ENCODE data around the gene LMF2.

LMF2 gene

DNA sequence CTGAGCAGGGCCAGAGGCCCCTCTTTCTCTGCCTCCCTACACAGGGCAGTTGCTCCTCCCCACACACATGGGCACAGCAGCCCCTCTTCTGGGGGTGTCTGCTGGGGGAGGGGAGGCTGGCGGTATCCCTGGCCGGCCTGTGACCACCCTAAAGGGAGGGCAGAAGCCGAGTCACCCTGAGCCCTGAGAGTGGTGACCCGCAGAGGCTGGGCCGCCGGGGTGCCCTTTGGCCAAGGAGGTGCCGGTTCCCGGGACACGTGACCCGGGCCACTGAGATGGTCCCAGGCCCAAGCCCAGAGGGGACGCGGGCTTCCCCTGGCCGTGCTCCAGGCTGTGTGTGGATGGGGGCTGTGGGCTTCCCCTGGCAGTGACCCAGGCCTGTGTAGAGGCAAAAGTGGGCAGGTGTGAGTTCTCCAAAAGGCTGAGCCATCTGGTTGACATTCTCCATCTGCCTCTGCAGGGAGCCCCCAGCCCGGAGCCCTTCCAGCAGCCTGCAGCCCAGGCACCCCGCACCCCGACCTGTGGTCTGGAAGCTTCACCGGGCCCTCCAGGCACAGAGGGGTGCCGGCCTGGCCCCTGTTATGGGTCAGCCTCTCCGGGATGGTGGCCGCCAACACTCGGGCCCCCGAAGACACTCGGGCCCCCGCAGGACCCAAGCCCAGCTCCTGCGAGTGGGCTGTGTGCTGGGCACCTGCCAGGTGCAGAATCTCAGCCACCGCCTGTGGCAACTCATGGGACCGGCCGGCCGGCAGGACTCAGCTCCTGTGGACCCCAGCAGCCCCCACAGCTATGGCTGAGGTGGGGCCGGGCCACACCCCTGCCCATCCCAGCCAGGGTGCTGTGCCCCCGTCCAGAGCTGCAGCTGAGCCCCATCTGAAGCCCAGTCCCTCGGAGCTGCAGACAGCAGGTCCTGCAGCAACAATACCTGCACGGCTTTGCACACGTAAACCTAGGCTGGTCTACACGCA lies 25.1 kb downstream of the LMF2 start:
- Histone ChIP-seq H3K27ac (peak overlapping the region; percentile 28 to 84 (median 59); a peak in 19 of 22 replicates), H3K9me3 (replicated peaks in 1 of 11) (no peaks in the 10 kb centered on the region; a peak in 3 of 22 replicates), H3K4me3 (peak overlapping the region; percentile 56 to 73 (median 64)), H4K20me1 (peaks cover 0 to 36% (median 10%) of the 10 kb centered on the region in 11 experiments; a peak in 12 of 22 replicates), H3K36me3 (no peaks in the 10 kb centered on the region), H3K4me1 (peaks cover 33 to 85% (median 77%) of the 10 kb centered on the region in 10 experiments), H3K4me2 (peak overlapping the region; percentile 85 to 99 (median 93)), H3K27me3 (peaks cover 23 to 49% (median 35%) of the 10 kb centered on the region in 11 experiments), H3K9ac (peak overlapping the region; percentile 12 to 87 (median 73))
- no peak for TF ChIP-seq Cebpa-rat (IDR thresholded peaks at IDR 0.05)

DNA sequence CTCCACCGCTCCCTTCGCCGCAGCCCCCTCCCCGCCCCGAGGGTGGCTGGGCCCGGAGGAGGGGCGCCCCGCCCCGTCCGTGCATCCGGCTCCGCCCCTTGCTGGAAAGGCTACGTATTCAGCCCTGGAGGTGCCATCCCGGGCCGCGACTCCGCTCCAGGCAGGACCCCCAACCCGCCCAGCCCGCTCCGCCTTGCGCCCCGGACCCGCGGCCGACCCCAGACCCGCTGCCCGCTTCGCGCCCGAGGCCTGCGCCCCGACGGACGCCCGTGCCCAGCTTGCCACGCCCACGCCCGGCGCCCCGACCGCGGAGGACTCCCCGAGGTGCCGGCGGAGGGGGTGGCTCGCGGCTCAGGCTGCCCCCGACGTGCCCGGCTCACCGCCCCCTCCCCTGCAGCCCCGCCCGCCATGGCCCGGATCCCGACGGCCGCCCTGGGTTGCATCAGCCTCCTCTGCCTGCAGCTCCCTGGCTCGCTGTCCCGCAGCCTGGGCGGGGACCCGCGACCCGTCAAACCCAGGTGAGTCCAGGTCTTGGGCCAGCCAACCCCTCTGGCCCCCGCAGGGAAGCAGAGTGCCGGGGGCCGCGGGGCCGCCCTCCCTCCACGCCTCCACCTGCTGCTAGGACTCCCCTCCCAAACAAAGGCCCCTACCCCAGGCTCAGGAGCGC lies 25.9 kb downstream of the LMF2 start, which contains the start of gene ADM2:
ADM2 (plus strand) TSS at position 104 of the 667 bp plus-strand sequence; CDS start at position 409, 305 bp downstream.
- H3K4me1 ChIP-seq, result peaks cover 33 to 85% (median 77%) of the 10 kb centered on the region in 10 experiments
- peak within 1 kb of the TSS; percentile 85 to 99 (median 93) for H3K4me2 ChIP-seq
- peaks cover 23 to 49% (median 35%) of the 10 kb centered on the region in 11 experiments for H3K27me3 ChIP-seq
- H3K4me3 ChIP-seq, result peak within 1 kb of the TSS; percentile 56 to 73 (median 64)
- H3K9ac ChIP-seq, result peak within 1 kb of the TSS; percentile 12 to 87 (median 73)
- TF ChIP-seq Cebpa-rat (IDR thresholded peaks at IDR 0.05), result no peak
- H3K36me3 ChIP-seq, result no peaks in the 10 kb centered on the region
- H3K9me3 ChIP-seq (replicated peaks in 1 of 11), result no peaks in the 10 kb centered on the region; a peak in 3 of 22 replicates
- peaks cover 0 to 38% (median 10%) of the 10 kb centered on the region in 11 experiments; a peak in 12 of 22 replicates for H4K20me1 ChIP-seq
- H3K27ac ChIP-seq, result peak within 1 kb of the TSS; percentile 28 to 84 (median 59); a peak in 19 of 22 replicates

DNA sequence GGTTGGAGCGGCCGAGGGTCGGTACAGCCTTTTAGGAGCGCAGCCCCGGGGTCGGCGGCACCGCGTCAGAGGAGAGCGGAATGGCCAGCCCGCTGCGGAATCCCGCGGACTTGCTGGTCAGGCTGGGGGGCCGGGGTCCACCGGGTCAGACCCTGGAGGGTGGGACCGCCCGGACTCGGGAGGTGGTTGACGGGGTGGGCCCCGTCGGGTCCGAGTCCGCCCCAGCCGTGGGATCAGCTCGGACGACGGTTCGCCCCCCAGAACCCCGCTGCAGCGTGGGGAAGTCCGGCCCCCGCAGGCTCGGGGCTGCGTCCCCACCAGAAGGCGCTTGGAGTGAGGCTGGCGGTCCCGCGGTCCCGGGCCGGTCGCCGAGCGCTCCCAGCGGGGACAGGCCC lies 26.5 kb downstream of the LMF2 start:
- Histone ChIP-seq H3K4me1 (peaks cover 35 to 88% (median 80%) of the 10 kb centered on the region in 10 experiments), H3K4me2 (peak overlapping the region; percentile 85 to 99 (median 93)), H3K36me3 (no peaks in the 10 kb centered on the region), H3K9me3 (replicated peaks in 1 of 11) (no peaks in the 10 kb centered on the region; a peak in 3 of 22 replicates), H4K20me1 (peaks cover 0 to 36% (median 10%) of the 10 kb centered on the region in 11 experiments; a peak in 12 of 22 replicates), H3K4me3 (peak overlapping the region; percentile 56 to 73 (median 64); a peak in 19 of 20 replicates), H3K27ac (peak overlapping the region in 3 of 11 experiments; percentile 28 to 84 (median 72); a peak in 3 of 22 replicates), H3K27me3 (peaks cover 23 to 49% (median 35%) of the 10 kb centered on the region in 11 experiments), H3K9ac (peak overlapping the region in 10 of 11 experiments; percentile 12 to 87 (median 75); a peak in 16 of 22 replicates)
- no peak for TF ChIP-seq Cebpa-rat (IDR thresholded peaks at IDR 0.05)

DNA sequence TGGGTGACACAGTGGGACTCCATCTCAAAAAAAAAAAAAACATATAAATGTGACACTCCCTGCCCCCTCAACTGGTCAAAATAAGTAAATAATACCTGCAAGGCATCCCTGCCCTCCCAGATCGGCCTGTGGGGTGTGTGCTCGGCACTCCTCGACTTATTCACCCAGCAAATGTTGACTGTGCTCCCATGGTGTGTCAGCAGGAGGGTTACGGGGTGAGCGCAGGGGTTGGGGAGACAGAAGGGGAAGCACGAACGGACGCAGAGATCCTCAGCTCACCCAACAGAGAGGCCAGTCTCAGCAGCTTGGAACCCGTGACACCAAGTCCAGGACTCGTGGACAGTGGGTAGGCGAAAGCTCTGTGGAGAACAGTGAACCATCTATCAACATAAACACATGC lies 27.8 kb downstream of the LMF2 start:
- no peak for TF ChIP-seq Cebpa-rat (IDR thresholded peaks at IDR 0.05)
- Histone ChIP-seq H3K9me3 (replicated peaks in 1 of 11) (no peaks in the 10 kb centered on the region; a peak in 3 of 22 replicates), H3K36me3 (no peaks in the 10 kb centered on the region), H3K4me2 (no peak overlapping the region), H3K4me1 (peaks cover 40 to 88% (median 79%) of the 10 kb centered on the region in 10 experiments), H3K9ac (no peak overlapping the region), H3K27ac (no peak overlapping the region), H3K4me3 (no peak overlapping the region), H3K27me3 (peaks cover 23 to 49% (median 35%) of the 10 kb centered on the region in 11 experiments), H4K20me1 (peaks cover 0 to 26% (median 10%) of the 10 kb centered on the region in 11 experiments; a peak in 12 of 22 replicates)

DNA sequence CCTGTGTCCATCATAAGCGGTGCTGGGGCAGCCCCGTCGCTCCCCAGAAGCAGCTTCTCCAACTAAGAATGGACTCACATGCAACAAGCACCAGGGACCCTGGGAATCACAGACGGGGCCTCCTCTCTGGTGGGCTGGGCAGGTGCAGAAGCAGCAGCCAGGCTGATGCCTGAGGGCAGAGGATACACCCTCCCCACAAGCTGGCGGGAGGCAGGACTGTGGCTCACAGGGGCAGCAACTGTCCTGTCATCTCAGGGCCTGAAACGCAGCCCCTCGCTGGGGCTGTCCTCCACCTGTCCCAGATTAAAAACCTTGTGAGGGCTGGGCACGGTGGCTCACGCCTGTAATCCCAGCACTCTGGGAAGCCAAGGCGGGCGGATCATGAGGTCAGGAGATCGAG lies 29.6 kb downstream of the LMF2 start:
- Histone ChIP-seq H3K4me3 (no peak overlapping the region), H3K9me3 (replicated peaks in 1 of 11) (no peaks in the 10 kb centered on the region; a peak in 3 of 22 replicates), H3K36me3 (peaks cover 0 to 4% (median 0%) of the 10 kb centered on the region in 11 experiments; a peak in 1 of 22 replicates), H4K20me1 (peaks cover 14 to 28% (median 17%) of the 10 kb centered on the region in 11 experiments), H3K4me2 (peak overlapping the region in 9 of 11 experiments; percentile 46 to 99 (median 95); a peak in 15 of 22 replicates), H3K9ac (0 out of 22 replicates have a peak overlapping the region, but pooled peaks of 2 of the 11 experiments have one; percentile 5 to 18), H3K27me3 (peaks cover 23 to 44% (median 34%) of the 10 kb centered on the region in 11 experiments), H3K27ac (no peak overlapping the region), H3K4me1 (peaks cover 45 to 82% (median 73%) of the 10 kb centered on the region in 10 experiments)
- TF ChIP-seq Cebpa-rat (IDR thresholded peaks at IDR 0.05), result no peak

DNA sequence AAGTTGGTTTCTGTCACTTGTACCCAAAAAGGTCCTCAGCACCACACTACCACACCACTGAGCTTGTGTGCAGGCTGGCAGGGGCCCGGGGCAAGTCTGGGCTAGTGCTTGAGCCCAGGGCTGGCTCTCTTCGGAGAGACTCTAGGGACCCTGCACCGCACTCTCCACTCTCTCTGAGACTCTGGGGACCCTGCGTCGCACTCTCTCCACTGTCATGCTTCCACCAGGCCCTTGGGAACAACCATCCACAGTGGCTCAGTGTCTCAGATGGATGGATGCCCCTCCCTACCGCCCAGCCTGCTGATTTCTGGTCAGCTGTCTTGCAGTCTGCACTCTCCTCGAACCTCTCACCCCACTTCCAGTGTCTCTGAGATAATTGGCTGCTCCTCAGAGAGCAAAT lies 30.6 kb downstream of the LMF2 start:
- peak overlapping the region in 7 of 11 experiments; percentile 16 to 86 (median 60); a peak in 11 of 22 replicates for H3K27ac ChIP-seq

DNA sequence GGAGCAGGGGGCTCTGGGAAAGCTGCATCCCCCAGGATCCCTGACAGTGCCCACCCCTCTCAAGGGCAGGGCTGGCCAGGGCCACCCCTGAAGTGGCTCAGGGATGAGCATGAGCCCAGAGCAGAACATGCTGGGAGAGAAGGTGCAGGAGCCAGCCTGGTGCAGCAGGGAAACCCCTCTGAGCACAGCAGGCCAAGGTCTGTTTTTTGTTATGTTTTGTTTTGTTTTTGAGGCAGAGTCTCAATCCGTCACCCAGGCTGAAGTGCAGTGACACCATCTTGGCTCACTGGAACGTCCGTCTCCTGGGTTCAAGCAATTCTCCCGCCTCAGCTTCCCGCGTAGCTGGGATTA lies 31.9 kb downstream of the LMF2 start:
- Histone ChIP-seq H3K27me3 (peaks cover 7 to 21% (median 11%) of the 10 kb centered on the region in 11 experiments; a peak in 21 of 22 replicates), H3K4me3 (peak overlapping the region; percentile 78 to 91 (median 82); a peak in 19 of 20 replicates), H3K9me3 (replicated peaks in 1 of 11) (no peaks in the 10 kb centered on the region), H4K20me1 (peaks cover 37 to 41% (median 37%) of the 10 kb centered on the region in 11 experiments), H3K36me3 (peaks cover 0 to 13% (median 0%) of the 10 kb centered on the region in 11 experiments; a peak in 2 of 22 replicates), H3K9ac (peak overlapping the region; percentile 80 to 94 (median 88); a peak in 20 of 22 replicates), H3K4me2 (peak overlapping the region; percentile 87 to 99 (median 95)), H3K4me1 (peaks cover 50 to 82% (median 74%) of the 10 kb centered on the region in 10 experiments), H3K27ac (peak overlapping the region in 8 of 11 experiments; percentile 68 to 88 (median 82); a peak in 15 of 22 replicates)
- no peak for TF ChIP-seq Cebpa-rat (IDR thresholded peaks at IDR 0.05)

More for the DNA sequence above, 30.6 kb downstream of the LMF2 start:
- H3K4me3 ChIP-seq, result no peak overlapping the region
- peak overlapping the region in 7 of 11 experiments; percentile 13 to 60 (median 40); a peak in 12 of 22 replicates for H3K9ac ChIP-seq
- H3K27me3 ChIP-seq, result peaks cover 19 to 33% (median 24%) of the 10 kb centered on the region in 11 experiments
- H3K9me3 ChIP-seq (replicated peaks in 1 of 11), result no peaks in the 10 kb centered on the region; a peak in 3 of 22 replicates
- peaks cover 0 to 11% (median 0%) of the 10 kb centered on the region in 11 experiments; a peak in 2 of 22 replicates for H3K36me3 ChIP-seq
- peak overlapping the region; percentile 31 to 99 (median 94); a peak in 21 of 22 replicates for H3K4me2 ChIP-seq
- H4K20me1 ChIP-seq, result peaks cover 24 to 28% (median 25%) of the 10 kb centered on the region in 11 experiments
- peaks cover 45 to 82% (median 73%) of the 10 kb centered on the region in 10 experiments for H3K4me1 ChIP-seq
- no peak for TF ChIP-seq Cebpa-rat (IDR thresholded peaks at IDR 0.05)
